Smooth muscle cell (in vitro differentiated cells): ENCODE results near the gene EEF2K. TPM values are rescaled to one million over a fixed set of nuclear protein-coding genes. Genes with fewer than 3 reads are reported as not detected.

Source experiments
- DNase-seq: peaks from one replicate; lab custom pipeline; 2025; ENCODE audit not compliant: unreplicated experiment; lab: John Stamatoyannopoulos, UW
- H2AFZ ChIP-seq: fragments of 200-600 bp; sonication (generic); 2 replicates; pipeline ENCODE4 v1.6.0; 2016; ENCODE audit warnings: antibody characterized with exemption, low read depth, mild to moderate bottlenecking
- H3F3A ChIP-seq: fragments of 200-600 bp; sonication (generic); 2 replicates; pipeline ENCODE4 v1.6.0; 2017; ENCODE audit warnings: antibody characterized with exemption, low read depth
- H3K27ac ChIP-seq: fragments of 200-600 bp; sonication (generic); 2 replicates; pipeline ENCODE4 v1.5.1; 2016; ENCODE audit warnings: low read depth, mild to moderate bottlenecking
- H3K27me3 ChIP-seq: fragments of 200-600 bp; sonication (generic); 2 replicates; pipeline ENCODE4 v1.6.1; 2016; ENCODE audit warnings: low read depth, mild to moderate bottlenecking
- H3K36me3 ChIP-seq: fragments of 200-600 bp; sonication (generic); 2 replicates; pipeline ENCODE4 v1.5.1; 2016; ENCODE audit warnings: low read depth
- H3K4me1 ChIP-seq: fragments of 200-600 bp; sonication (generic); 2 replicates; pipeline ENCODE4 v1.5.1; 2016; ENCODE audit warnings: low read depth
- H3K4me2 ChIP-seq: fragments of 200-600 bp; sonication (generic); 2 replicates; pipeline ENCODE4 v1.6.0; 2016; ENCODE audit warnings: mild to moderate bottlenecking
- H3K4me3 ChIP-seq: fragments of 200-600 bp; sonication (generic); 2 replicates; pipeline ENCODE4 v1.5.1; 2016; ENCODE audit warnings: mild to moderate bottlenecking
- H3K79me2 ChIP-seq: fragments of 200-600 bp; sonication (generic); 2 replicates; pipeline ENCODE4 v1.6.0; 2016; ENCODE audit warnings: low read depth, mild to moderate bottlenecking
- H3K9ac ChIP-seq: fragments of 200-600 bp; sonication (generic); 2 replicates; pipeline ENCODE4 v1.6.0; 2016; ENCODE audit warnings: low read depth
- H3K9me3 ChIP-seq: fragments of 200-600 bp; sonication (generic); replicated peaks from 2 replicates; pipeline ENCODE4 v1.5.1; 2016; ENCODE audit warnings: low read depth
- H4K20me1 ChIP-seq: fragments of 200-600 bp; sonication (generic); 2 replicates; pipeline ENCODE4 v1.6.0; 2016; ENCODE audit warnings: low read depth
- WGBS: methylation state at CpG from one replicate; pipeline ENCODE4 v1.1.7; 2016; ENCODE audit warnings: low lambda C conversion rate; 5-methylcytosine and 5-hydroxymethylcytosine counted together
- polyA plus RNA-seq: library from polyadenylated mRNA; unstranded; fragments of >200 nt; fragmentation: Nextera tagmentation; extraction: Ambion mirVana; gene quantifications from 2 replicates; pipeline ENCODE4 v1.2.1, GENCODE V29; 2016
- total RNA-seq: library from RNA; depleted of rRNA; stranded (reverse); fragments of >200 nt; gene quantifications from 2 replicates; pipeline ENCODE4 v1.2.3, GENCODE V29; 2014
- TF ChIP-seq, protein P1 (sequence below): fragments of 200-600 bp; sonication (generic); IDR thresholded peaks from 2 replicates; pipeline ENCODE4 v1.5.1; 2017; ENCODE audit warnings: borderline replicate concordance, mild to moderate bottlenecking, antibody characterized with exemption; ENCODE audit not compliant: insufficient read depth, poor library complexity, severe bottlenecking

EEF2K gene
- total and polyA plus RNA-seq, 2 experiments from 2014 or later, result 8.7 to 12.8 TPM

DNA sequence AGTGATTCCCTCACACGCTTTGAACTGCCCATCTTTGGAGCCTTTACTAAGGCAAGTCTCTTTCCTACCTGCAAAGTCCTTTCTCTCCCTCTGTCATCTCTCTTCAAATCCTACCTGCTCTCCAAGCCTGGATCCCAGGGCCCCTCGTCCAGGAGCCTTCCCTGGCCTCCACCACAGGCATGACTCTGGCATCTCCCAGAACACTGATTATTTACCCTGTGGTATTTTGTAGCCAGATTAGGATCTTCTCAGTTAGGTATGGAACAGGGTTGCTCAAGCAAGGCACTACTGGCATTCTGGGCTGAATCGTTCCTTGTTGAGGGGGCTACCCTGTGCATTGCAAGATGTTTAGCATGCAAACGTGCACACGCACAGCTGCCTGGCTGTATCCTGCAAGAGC lies 59.3 kb downstream of the EEF2K start:
- Histone ChIP-seq H2AFZ (no peak overlapping the region), H3K9me3 (no peaks in the 10 kb centered on the region), H3K27ac (no peak overlapping the region), H3K4me3 (no peak overlapping the region), H3K27me3 (no peaks in the 10 kb centered on the region), H3F3A (no peaks in the 10 kb centered on the region), H3K36me3 (no peaks in the 10 kb centered on the region), H3K4me2 (no peak overlapping the region), H3K9ac (no peak overlapping the region), H3K79me2 (no peaks in the 10 kb centered on the region), H4K20me1 (no peaks in the 10 kb centered on the region), H3K4me1 (no peaks in the 10 kb centered on the region)
- TF ChIP-seq, protein P1, sequence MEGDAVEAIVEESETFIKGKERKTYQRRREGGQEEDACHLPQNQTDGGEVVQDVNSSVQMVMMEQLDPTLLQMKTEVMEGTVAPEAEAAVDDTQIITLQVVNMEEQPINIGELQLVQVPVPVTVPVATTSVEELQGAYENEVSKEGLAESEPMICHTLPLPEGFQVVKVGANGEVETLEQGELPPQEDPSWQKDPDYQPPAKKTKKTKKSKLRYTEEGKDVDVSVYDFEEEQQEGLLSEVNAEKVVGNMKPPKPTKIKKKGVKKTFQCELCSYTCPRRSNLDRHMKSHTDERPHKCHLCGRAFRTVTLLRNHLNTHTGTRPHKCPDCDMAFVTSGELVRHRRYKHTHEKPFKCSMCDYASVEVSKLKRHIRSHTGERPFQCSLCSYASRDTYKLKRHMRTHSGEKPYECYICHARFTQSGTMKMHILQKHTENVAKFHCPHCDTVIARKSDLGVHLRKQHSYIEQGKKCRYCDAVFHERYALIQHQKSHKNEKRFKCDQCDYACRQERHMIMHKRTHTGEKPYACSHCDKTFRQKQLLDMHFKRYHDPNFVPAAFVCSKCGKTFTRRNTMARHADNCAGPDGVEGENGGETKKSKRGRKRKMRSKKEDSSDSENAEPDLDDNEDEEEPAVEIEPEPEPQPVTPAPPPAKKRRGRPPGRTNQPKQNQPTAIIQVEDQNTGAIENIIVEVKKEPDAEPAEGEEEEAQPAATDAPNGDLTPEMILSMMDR, result no peak
- DNase-seq, result no peak
- 84% methylated on average over 5 of the region's 5 CpGs for WGBS

DNA sequence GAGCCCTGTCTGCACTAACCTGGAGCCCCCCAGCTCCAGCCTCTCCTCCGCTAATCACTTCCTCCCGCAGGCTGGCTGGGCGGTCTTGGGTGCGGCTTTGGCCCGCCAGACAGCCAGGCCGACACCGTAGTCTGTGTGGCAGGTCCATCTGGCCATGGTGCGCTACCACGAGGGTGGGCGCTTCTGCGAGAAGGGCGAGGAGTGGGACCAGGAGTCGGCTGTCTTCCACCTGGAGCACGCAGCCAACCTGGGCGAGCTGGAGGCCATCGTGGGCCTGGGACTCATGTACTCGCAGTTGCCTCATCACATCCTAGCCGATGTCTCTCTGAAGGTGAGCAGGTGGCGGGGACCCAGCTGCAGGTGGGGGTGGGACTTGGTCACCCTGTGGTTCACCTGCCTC lies 60.5 kb downstream of the EEF2K start:
- Histone ChIP-seq H3K4me1 (no peaks in the 10 kb centered on the region), H3K27ac (no peak overlapping the region), H2AFZ (no peak overlapping the region), H3K9ac (no peak overlapping the region), H3K36me3 (no peaks in the 10 kb centered on the region), H3K4me3 (no peak overlapping the region), H3F3A (no peaks in the 10 kb centered on the region), H3K79me2 (no peaks in the 10 kb centered on the region), H3K4me2 (no peak overlapping the region), H3K27me3 (no peaks in the 10 kb centered on the region), H3K9me3 (no peaks in the 10 kb centered on the region), H4K20me1 (no peaks in the 10 kb centered on the region)
- TF ChIP-seq, protein P1, result no peak
- no peak for DNase-seq
- WGBS, result 96% methylated on average over 19 of the region's 19 CpGs

DNA sequence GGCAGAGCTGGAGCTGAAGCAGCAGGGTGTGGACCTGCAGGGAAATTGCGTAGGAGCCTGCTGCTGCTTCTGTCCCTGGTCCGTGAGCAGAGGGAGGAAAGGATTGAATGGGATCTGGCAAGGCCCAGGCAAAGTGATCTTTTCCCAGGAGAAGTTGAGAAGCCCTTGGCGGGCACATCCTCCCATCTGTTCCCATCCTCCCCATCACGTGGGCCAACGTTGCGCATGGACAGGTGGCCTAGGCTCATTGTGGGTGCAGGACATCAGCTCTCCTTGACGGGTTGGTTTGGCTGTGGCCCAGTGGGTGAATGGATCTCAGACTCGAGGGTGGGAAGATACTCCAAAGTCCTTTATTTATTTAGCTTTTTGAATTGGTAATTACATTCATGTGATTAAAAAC lies 61.7 kb downstream of the EEF2K start:
- no peaks in the 10 kb centered on the region for H4K20me1 ChIP-seq
- no peak overlapping the region for H3K27ac ChIP-seq
- no peak overlapping the region for H3K4me2 ChIP-seq
- no peak overlapping the region for H2AFZ ChIP-seq
- H3K9me3 ChIP-seq, result no peaks in the 10 kb centered on the region
- no peaks in the 10 kb centered on the region for H3F3A ChIP-seq
- no peaks in the 10 kb centered on the region for H3K79me2 ChIP-seq
- H3K4me3 ChIP-seq, result no peak overlapping the region
- no peak overlapping the region for H3K9ac ChIP-seq
- no peaks in the 10 kb centered on the region for H3K4me1 ChIP-seq
- TF ChIP-seq, protein P1, result no peak
- no peaks in the 10 kb centered on the region for H3K36me3 ChIP-seq
- WGBS, result 97% methylated on average over 8 of the region's 8 CpGs
- H3K27me3 ChIP-seq, result no peaks in the 10 kb centered on the region
- no peak for DNase-seq

DNA sequence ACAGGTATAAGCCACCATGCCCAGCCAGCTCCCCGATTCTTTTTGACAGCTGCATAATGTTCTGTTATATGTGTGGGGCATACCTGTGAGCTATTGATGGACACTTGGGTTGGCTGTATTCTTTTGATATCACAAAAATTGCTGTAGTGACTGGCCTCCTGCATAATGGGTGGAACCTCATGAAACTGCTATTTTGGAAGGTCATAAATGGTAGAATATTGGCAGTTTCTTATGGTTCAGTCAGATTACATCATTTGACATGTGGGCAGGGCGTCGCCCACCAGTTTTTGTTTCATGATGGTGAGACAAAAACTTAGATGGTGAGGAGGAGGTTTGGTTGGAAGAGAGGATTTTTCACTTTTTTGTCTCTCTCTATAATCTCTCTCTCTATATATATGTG lies 64.4 kb downstream of the EEF2K start:
- H3K4me3 ChIP-seq, result no peak overlapping the region
- no peaks in the 10 kb centered on the region for H3F3A ChIP-seq
- no peaks in the 10 kb centered on the region for H3K27me3 ChIP-seq
- no peak overlapping the region for H3K27ac ChIP-seq
- H3K9me3 ChIP-seq, result no peaks in the 10 kb centered on the region
- H3K9ac ChIP-seq, result no peak overlapping the region
- no peaks in the 10 kb centered on the region for H4K20me1 ChIP-seq
- TF ChIP-seq, protein P1, result no peak
- no peak overlapping the region for H2AFZ ChIP-seq
- 97% methylated on average over 3 of the region's 3 CpGs for WGBS
- no peaks in the 10 kb centered on the region for H3K4me1 ChIP-seq
- no peak overlapping the region for H3K4me2 ChIP-seq
- peaks cover 5% of the 10 kb centered on the region for H3K36me3 ChIP-seq
- DNase-seq, result no peak
- no peaks in the 10 kb centered on the region for H3K79me2 ChIP-seq
